ENCODE data around the gene PRDM11.

PRDM11 gene

DNA sequence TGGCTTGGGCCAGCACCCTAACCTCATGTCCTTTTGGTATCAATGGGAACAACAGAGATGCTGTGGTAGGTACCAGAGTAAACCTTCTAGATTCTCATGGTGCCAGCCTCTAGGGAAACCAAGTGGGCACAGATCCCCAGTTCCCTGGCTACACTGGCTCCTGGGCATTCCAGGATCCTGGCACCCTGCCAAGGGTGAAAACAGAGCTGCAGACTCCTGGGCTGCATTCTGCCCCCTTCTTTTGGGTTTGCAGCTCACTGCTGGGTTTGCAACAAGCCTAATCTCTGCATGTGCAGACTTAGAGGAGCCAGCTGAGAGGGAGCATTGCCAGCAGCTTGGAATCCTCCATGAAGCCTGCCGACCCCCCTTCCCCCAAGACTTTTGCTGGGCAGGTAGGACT, 30.6 kb downstream of the PRDM11 start:
- no peaks in the 10 kb centered on the region for H3K27me3 ChIP-seq (ENCODE audit: insufficient read depth, low read length, poor library complexity)
- no peak overlapping the region for H3K9ac ChIP-seq (ENCODE audit: low read depth, low read length)
- ATAC-seq (ENCODE audit: insufficient read depth, low read depth), result no peak
- no peak for DNase-seq
- H2AFZ ChIP-seq (ENCODE audit: low read depth, low read length), result no peak overlapping the region
- no peaks in the 10 kb centered on the region for H3K4me1 ChIP-seq (ENCODE audit: insufficient read depth, low read length)
- H3K36me3 ChIP-seq (ENCODE audit: insufficient read depth, low read length), result no peaks in the 10 kb centered on the region
- no peaks in the 10 kb centered on the region for H3K9me3 ChIP-seq (ENCODE audit: insufficient read depth, low read length, severe bottlenecking)
- H3K27ac ChIP-seq (ENCODE audit: low read length), result no peak overlapping the region
- TF ChIP-seq CTCF (IDR thresholded peaks at IDR 0.05; ENCODE audit: borderline replicate concordance, extremely low read depth, low read length, poor library complexity, severe bottlenecking) (no peak), EZH2 (IDR thresholded peaks at IDR 0.05; ENCODE audit: borderline replicate concordance, low read depth, low read length, severe bottlenecking) (no peak)
- H3K4me3 ChIP-seq (ENCODE audit: low read depth in 1 of 2, low read length in 2 of 2), result no peak overlapping the region
- 0 out of 2 replicates have a peak, but pooled peaks cover 6% of the 10 kb centered on the region for H4K20me1 ChIP-seq (ENCODE audit: insufficient read depth, low read length)
- H3K79me2 ChIP-seq (ENCODE audit: insufficient read depth, low read length), result no peaks in the 10 kb centered on the region
- no peak overlapping the region for H3K4me2 ChIP-seq (ENCODE audit: insufficient read depth, low read length)

GRCh38 chr11:45178223-45178622, 31.8 kb downstream of the PRDM11 start:
- 0 out of 2 replicates have a peak, but pooled peaks cover 3% of the 10 kb centered on the region for H4K20me1 ChIP-seq (ENCODE audit: insufficient read depth, low read length)
- no peak overlapping the region for H3K27ac ChIP-seq (ENCODE audit: low read length)
- TF ChIP-seq EZH2 (IDR thresholded peaks at IDR 0.05; ENCODE audit: borderline replicate concordance, low read depth, low read length, severe bottlenecking) (no peak), CTCF (IDR thresholded peaks at IDR 0.05; ENCODE audit: borderline replicate concordance, extremely low read depth, low read length, poor library complexity, severe bottlenecking) (no peak)
- ATAC-seq (ENCODE audit: insufficient read depth, low read depth), result no peak
- no peaks in the 10 kb centered on the region for H3K79me2 ChIP-seq (ENCODE audit: insufficient read depth, low read length)
- H3K4me1 ChIP-seq (ENCODE audit: insufficient read depth, low read length), result no peaks in the 10 kb centered on the region
- no peaks in the 10 kb centered on the region for H3K27me3 ChIP-seq (ENCODE audit: insufficient read depth, low read length, poor library complexity)
- H3K4me2 ChIP-seq (ENCODE audit: insufficient read depth, low read length), result no peak overlapping the region
- no peak overlapping the region for H3K4me3 ChIP-seq (ENCODE audit: low read depth in 1 of 2, low read length in 2 of 2)
- no peak for DNase-seq
- H3K9me3 ChIP-seq (ENCODE audit: insufficient read depth, low read length, severe bottlenecking), result no peaks in the 10 kb centered on the region
- no peaks in the 10 kb centered on the region for H3K36me3 ChIP-seq (ENCODE audit: insufficient read depth, low read length)
- H3K9ac ChIP-seq (ENCODE audit: low read depth, low read length), result no peak overlapping the region
- H2AFZ ChIP-seq (ENCODE audit: low read depth, low read length), result no peak overlapping the region

GRCh38 chr11:45178890-45179671, 32.6 kb downstream of the PRDM11 start:
- H3K4me2 ChIP-seq (ENCODE audit: insufficient read depth, low read length), result no peak overlapping the region
- no peaks in the 10 kb centered on the region for H3K36me3 ChIP-seq (ENCODE audit: insufficient read depth, low read length)
- H2AFZ ChIP-seq (ENCODE audit: low read depth, low read length), result no peak overlapping the region
- no peaks in the 10 kb centered on the region for H3K4me1 ChIP-seq (ENCODE audit: insufficient read depth, low read length)
- H3K9me3 ChIP-seq (ENCODE audit: insufficient read depth, low read length, severe bottlenecking), result no peaks in the 10 kb centered on the region
- 0 out of 2 replicates have a peak, but pooled peaks cover 3% of the 10 kb centered on the region for H4K20me1 ChIP-seq (ENCODE audit: insufficient read depth, low read length)
- no peaks in the 10 kb centered on the region for H3K27me3 ChIP-seq (ENCODE audit: insufficient read depth, low read length, poor library complexity)
- DNase-seq (no peak), ATAC-seq (ENCODE audit: insufficient read depth, low read depth) (no peak)
- no peak overlapping the region for H3K9ac ChIP-seq (ENCODE audit: low read depth, low read length)
- TF ChIP-seq CTCF (IDR thresholded peaks at IDR 0.05; ENCODE audit: borderline replicate concordance, extremely low read depth, low read length, poor library complexity, severe bottlenecking) (no peak), EZH2 (IDR thresholded peaks at IDR 0.05; ENCODE audit: borderline replicate concordance, low read depth, low read length, severe bottlenecking) (no peak)
- no peaks in the 10 kb centered on the region for H3K79me2 ChIP-seq (ENCODE audit: insufficient read depth, low read length)
- H3K4me3 ChIP-seq (ENCODE audit: low read depth in 1 of 2, low read length in 2 of 2), result no peak overlapping the region
- no peak overlapping the region for H3K27ac ChIP-seq (ENCODE audit: low read length)

All from DND-41 (cell line).